Measurements from ENCODE around the gene GUCA2B.

Gene GUCA2B

DNA sequence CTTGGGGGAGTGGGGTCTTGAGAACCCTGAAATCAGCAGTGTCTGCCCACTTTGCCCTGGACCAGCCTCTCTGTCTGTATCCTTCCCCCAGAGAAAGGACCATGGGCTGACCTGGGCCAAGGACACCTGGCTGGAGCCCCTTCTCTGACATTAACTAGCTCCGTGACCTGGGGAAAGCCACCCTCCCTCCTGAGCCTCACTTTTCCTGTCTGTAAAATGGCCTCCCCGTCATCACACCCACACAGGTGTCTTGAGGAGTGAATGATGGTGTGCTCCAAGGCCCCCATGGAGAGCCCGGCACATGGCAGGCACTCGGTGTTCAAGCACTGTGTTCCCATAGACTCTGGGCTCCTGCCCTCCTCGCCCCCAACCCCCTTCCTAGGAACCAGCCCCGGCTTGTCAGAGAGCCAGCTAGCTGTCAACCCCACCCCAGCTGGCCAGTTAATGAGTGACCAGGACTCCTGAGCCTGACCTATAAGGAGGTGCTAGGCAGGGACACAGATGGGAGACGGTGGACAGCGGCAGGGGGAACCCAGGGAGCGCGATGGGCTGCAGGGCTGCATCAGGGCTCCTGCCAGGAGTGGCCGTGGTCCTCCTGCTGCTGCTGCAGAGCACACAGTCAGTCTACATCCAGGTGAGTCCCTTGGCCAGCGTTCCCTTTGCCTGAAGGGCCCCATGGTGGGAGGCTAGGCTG, at the start of gene GUCA2B:
Gene GUCA2B (plus strand): TSS at position 504 of the 694 bp plus-strand sequence. CDS start 41 bp downstream, at position 545.
- no peak within 1 kb of the TSS for H3K4me3 ChIP-seq (ENCODE audit: low read depth, low read length)
- TF ChIP-seq, protein P1, sequence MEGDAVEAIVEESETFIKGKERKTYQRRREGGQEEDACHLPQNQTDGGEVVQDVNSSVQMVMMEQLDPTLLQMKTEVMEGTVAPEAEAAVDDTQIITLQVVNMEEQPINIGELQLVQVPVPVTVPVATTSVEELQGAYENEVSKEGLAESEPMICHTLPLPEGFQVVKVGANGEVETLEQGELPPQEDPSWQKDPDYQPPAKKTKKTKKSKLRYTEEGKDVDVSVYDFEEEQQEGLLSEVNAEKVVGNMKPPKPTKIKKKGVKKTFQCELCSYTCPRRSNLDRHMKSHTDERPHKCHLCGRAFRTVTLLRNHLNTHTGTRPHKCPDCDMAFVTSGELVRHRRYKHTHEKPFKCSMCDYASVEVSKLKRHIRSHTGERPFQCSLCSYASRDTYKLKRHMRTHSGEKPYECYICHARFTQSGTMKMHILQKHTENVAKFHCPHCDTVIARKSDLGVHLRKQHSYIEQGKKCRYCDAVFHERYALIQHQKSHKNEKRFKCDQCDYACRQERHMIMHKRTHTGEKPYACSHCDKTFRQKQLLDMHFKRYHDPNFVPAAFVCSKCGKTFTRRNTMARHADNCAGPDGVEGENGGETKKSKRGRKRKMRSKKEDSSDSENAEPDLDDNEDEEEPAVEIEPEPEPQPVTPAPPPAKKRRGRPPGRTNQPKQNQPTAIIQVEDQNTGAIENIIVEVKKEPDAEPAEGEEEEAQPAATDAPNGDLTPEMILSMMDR (IDR thresholded peaks at IDR 0.05; ENCODE audit: low read depth, low read length, missing control alignments): no peak
- DNase-seq (ENCODE audit: low read depth): no peak
- in situ Hi-C loops (cut with HindIII; ENCODE audit: low sequenced_read_pairs): no loop called here

DNA sequence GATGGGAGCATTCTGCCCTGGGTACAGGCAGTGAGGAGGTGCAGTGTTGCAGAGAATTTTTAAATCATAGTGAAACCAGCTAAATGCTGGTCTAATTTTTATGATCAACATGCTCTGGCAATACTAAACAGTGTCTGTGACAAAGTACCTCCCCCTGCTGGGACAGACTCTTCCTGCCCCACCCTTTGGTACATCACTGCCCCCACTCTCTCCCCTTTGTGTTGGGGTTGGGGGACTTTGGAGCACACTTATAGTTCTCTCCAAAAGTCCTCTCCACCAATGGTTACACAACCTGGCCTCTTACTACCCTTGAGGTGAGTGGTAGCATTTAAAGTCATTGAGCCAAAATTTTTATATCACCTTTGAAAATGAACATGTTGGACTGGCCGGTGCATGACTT, 48.2 kb upstream of the GUCA2B start:
- TF ChIP-seq, protein P1 (IDR thresholded peaks at IDR 0.05; ENCODE audit: low read depth, low read length, missing control alignments): no peak

DNA sequence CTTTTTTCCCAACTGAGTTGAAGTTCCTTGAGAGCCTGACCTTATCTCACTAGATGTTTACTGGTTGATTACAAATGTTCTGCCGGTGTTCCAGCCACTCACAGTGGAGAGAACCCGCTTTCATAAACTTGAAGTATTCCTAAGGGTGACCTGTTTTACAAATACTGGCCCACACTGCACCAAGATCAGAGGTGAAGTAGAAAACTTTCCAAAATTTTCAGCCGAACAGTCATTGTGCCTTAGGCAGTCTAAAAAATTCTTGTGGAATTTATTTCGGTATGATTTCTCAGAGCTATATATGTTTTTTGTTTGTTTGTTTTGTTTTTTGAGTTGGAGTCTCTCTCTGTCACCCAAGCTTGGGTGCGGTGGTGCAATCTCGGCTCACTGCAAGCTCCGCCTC, 44.9 kb upstream of the GUCA2B start:
- TF ChIP-seq, protein P1 (IDR thresholded peaks at IDR 0.05; ENCODE audit: low read depth, low read length, missing control alignments): no peak
- no peak for DNase-seq (ENCODE audit: low read depth)
- in situ Hi-C loops (cut with HindIII; ENCODE audit: low sequenced_read_pairs): no loop called here
- no peak overlapping the region for H3K4me3 ChIP-seq (ENCODE audit: low read depth, low read length)

More for the DNA sequence above, 48.2 kb upstream of the GUCA2B start:
- in situ Hi-C loops (cut with HindIII; ENCODE audit: low sequenced_read_pairs): no loop called here
- H3K4me3 ChIP-seq (ENCODE audit: low read depth, low read length): no peak overlapping the region
- no peak for DNase-seq (ENCODE audit: low read depth)

DNA sequence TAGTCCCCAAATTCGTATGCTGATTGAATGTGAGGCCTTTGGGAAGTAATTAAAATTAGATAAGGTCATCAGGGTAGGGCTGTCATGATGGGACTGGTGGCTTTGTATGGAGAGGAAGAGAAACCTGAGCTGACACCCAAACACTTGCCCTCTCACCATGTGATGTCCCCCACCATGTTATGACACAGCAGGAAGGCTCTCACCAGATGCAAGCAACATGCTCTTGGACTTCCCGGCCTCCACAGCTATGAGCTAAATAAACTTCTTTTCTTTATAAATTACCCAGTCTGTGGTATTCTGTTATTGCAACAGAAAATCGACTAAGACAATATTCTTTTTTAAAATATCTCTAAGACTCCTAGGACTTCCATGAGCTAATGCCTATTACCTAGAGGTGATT, 43.6 kb upstream of the GUCA2B start:
- no peak for DNase-seq (ENCODE audit: low read depth)
- in situ Hi-C loops (cut with HindIII; ENCODE audit: low sequenced_read_pairs): no loop called here
- TF ChIP-seq, protein P1 (IDR thresholded peaks at IDR 0.05; ENCODE audit: low read depth, low read length, missing control alignments): no peak
- H3K4me3 ChIP-seq (ENCODE audit: low read depth, low read length): no peak overlapping the region

DNA sequence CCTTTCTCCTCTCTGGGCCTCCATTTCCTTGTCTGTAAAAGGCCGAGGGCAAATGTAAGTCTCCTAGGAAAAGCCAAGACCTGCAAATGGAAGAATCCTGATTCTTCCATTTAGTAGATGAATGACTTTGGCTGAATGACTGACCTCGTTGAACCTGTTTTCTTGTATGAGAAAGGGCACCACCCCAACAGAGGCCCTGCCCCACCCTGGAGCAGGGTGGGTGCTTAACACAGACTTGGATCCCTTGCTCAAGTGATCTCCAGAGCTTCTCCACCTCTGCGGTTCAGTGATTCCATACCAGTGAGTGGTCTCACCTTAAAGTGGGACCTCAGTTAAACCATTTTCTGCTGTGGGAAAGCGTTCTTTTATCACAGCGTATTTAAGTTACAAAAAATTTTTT, 39.0 kb upstream of the GUCA2B start:
- TF ChIP-seq, protein P1 (IDR thresholded peaks at IDR 0.05; ENCODE audit: low read depth, low read length, missing control alignments): no peak
- DNase-seq (ENCODE audit: low read depth): no peak
- in situ Hi-C loops (cut with HindIII; ENCODE audit: low sequenced_read_pairs): no loop called here
- H3K4me3 ChIP-seq (ENCODE audit: low read depth, low read length): no peak overlapping the region

- no peak overlapping the region for H3K4me3 ChIP-seq (ENCODE audit: low read depth, low read length)
- TF ChIP-seq, protein P1 (IDR thresholded peaks at IDR 0.05; ENCODE audit: low read depth, low read length, missing control alignments): no peak
- in situ Hi-C loops (cut with HindIII; ENCODE audit: low sequenced_read_pairs): no loop called here
- DNase-seq (ENCODE audit: low read depth): no peak
These were observed 36.0 kb upstream of the GUCA2B start for GRCh38 chr1:42117214-42117613.
